ENCODE results near the gene TET3. TPM values are rescaled to one million over a fixed set of nuclear protein-coding genes. Genes with fewer than 3 reads are reported as not detected.

The TET3 gene
- total and polyA plus RNA-seq, 9 of the 15 experiments (the other 6 are each of a cell fraction or from before 2014, with no cell fraction given), result 0.35 to 16.3 (median 5.5) TPM

GRCh38 chr2:73983322-73984202 is 1.1 kb upstream of the TET3 start (continued):
- TF ChIP-seq ZBTB9 (CRISPR knock-in tag; IDR thresholded peaks at IDR 0.05) (no peak), FOSL1 (tag; conservative IDR thresholded peaks at IDR 0.05) (no peak), RAD51 (IDR thresholded peaks at IDR 0.05; ENCODE audit: borderline replicate concordance, low read depth) (no peak), LARP7 (IDR thresholded peaks at IDR 0.05) (no peak), ZNF766 (CRISPR knock-in tag; conservative IDR thresholded peaks at IDR 0.05) (no peak), MAX (CRISPR knock-in tag; IDR thresholded peaks at IDR 0.05) (no peak; the same call in 1 of the 2 replicates), PTTG1 (tag; IDR thresholded peaks at IDR 0.05; ENCODE audit: low read depth) (no peak), ZNF24 (IDR thresholded peaks at IDR 0.05) (no peak), SIX5 (IDR thresholded peaks at IDR 0.05; ENCODE audit: borderline replicate concordance in 1 of 2, insufficient read depth in 1 of 2, low read depth in 1 of 2, low read length in 2 of 2) (no peak), ZNF324 (CRISPR knock-in tag; IDR thresholded peaks at IDR 0.05) (no peak), RBM22 (IDR thresholded peaks at IDR 0.05; ENCODE audit: low read depth, low read length, poor library complexity, severe bottlenecking) (no peak), KLF13 (tag; IDR thresholded peaks at IDR 0.05; ENCODE audit: borderline replicate concordance, low read depth) (no peak), ZNF280B (CRISPR knock-in tag; IDR thresholded peaks at IDR 0.05) (no peak), SPI1 (IDR thresholded peaks at IDR 0.05; ENCODE audit: borderline replicate concordance, low read depth, low read length) (0 out of 2 replicates have a peak, but pooled peaks have one; percentile 51), MCM7 (IDR thresholded peaks at IDR 0.05) (no peak), HCFC1 (IDR thresholded peaks at IDR 0.05; ENCODE audit: low read depth, low read length) (no peak), E2F8 (IDR thresholded peaks at IDR 0.05; ENCODE audit: low read depth, partially characterized antibody) (no peak), CREB1 (IDR thresholded peaks at IDR 0.05) (no peak), CREB1 (CRISPR knock-in tag; IDR thresholded peaks at IDR 0.05) (no peak), FOXA3 (CRISPR knock-in tag; conservative IDR thresholded peaks at IDR 0.05 in 1 of 2, IDR thresholded peaks at IDR 0.05 in 1 of 2) (no peak; a peak in 1 of 4 replicates)

Measured in K562 (cell line).